SH-SY5Y (cell line): ENCODE results near the gene KCNK15.

Experiments
- GATA2 ChIP-seq: IDR thresholded peaks from 2 replicates; pipeline ENCODE4 v1.6.1; 2011; ENCODE audit warnings: mild to moderate bottlenecking, low read depth, low read length
- GATA3 ChIP-seq: IDR thresholded peaks from 2 replicates; pipeline ENCODE4 v1.6.1; 2011; ENCODE audit warnings: low read depth, mild to moderate bottlenecking, low read length, moderate library complexity

GRCh38 chr20:44745598-44746366 lies at the start of gene KCNK15:
- TF ChIP-seq GATA3 (no peak), GATA2 (no peak)
